HEK293 (cell line): ENCODE data around the gene PSMB1.

ENCODE experiments used
- CTCF ChIP-seq: fragments of 450-650 bp; formaldehyde crosslinking; IDR thresholded peaks from 2 replicates; pipeline ENCODE4 v1.5.1; 2016; ENCODE audit warnings: missing biosample characterization, missing genetic modification characterization
- KLF10 ChIP-seq: fragments of 450-650 bp; IDR thresholded peaks from 2 replicates; pipeline ENCODE4 v1.5.1; 2018; ENCODE audit warnings: missing biosample characterization, mild to moderate bottlenecking, missing genetic modification characterization
- ZBTB1 ChIP-seq: fragments of 450-650 bp; formaldehyde crosslinking; IDR thresholded peaks from 2 replicates; pipeline ENCODE4 v1.5.1; 2016; ENCODE audit warnings: missing biosample characterization, missing genetic modification characterization
- ZBTB17 ChIP-seq: fragments of 450-650 bp; formaldehyde crosslinking; IDR thresholded peaks from 2 replicates; pipeline ENCODE4 v1.5.1; 2016; ENCODE audit warnings: missing biosample characterization, missing genetic modification characterization
- ZNF121 ChIP-seq: fragments of 450-650 bp; formaldehyde crosslinking; IDR thresholded peaks from 2 replicates; pipeline ENCODE4 v1.5.1; 2016; ENCODE audit warnings: missing biosample characterization, missing genetic modification characterization
- ZNF274 ChIP-seq, 2 experiments: fragments of 200-500 bp in 1 of 2; fragments of 450-650 bp in 1 of 2; sonication (Bioruptor generic) in 1 of 2; formaldehyde crosslinking in 1 of 2; IDR thresholded peaks; 2 replicates each; pipeline versions ENCODE4 v1.5.1 to v1.6.1; 2014 to 2016; ENCODE audit warnings: borderline replicate concordance in 1 of 2, inconsistent platforms in 1 of 2, low read length in 1 of 2, missing biosample characterization in 1 of 2, missing genetic modification characterization in 1 of 2
- ZNF280D ChIP-seq: fragments of 450-650 bp; formaldehyde crosslinking; IDR thresholded peaks from 2 replicates; pipeline ENCODE4 v1.5.1; 2016; ENCODE audit warnings: missing biosample characterization, missing genetic modification characterization
- ZNF747 ChIP-seq: fragments of 450-650 bp; formaldehyde crosslinking; IDR thresholded peaks from 2 replicates; pipeline ENCODE4 v1.5.1; 2016; ENCODE audit warnings: missing biosample characterization, missing genetic modification characterization

GRCh38 chr6:170506446-170506845, 46.7 kb downstream of the PSMB1 start:
- no peak for TF ChIP-seq ZBTB17 (tag by site-specific recombination)
- no peak for TF ChIP-seq CTCF (tag by site-specific recombination)
- TF ChIP-seq ZNF121 (tag by site-specific recombination): no peak
- TF ChIP-seq KLF10 (tag by site-specific recombination): no peak
- no peak for TF ChIP-seq ZBTB1 (tag by site-specific recombination)
- TF ChIP-seq ZNF280D (tag by site-specific recombination): no peak
- TF ChIP-seq ZNF274 (IDR thresholded peaks at IDR 0.05; ENCODE audit: low read length): no peak
- TF ChIP-seq ZNF274 (tag by site-specific recombination; IDR thresholded peaks at IDR 0.05; ENCODE audit: borderline replicate concordance): no peak
- no peak for TF ChIP-seq ZNF747 (tag by site-specific recombination)
